ENCODE data around the gene OR8D4. TPM values are rescaled to one million over a fixed set of nuclear protein-coding genes. Genes with fewer than 3 reads are reported as not detected.
"Not testable (repeated sequence)": the region's sequence is repeated elsewhere in the genome, so short reads cannot be mapped to it uniquely, and the experiment has no call there.

Gene OR8D4
- polyA plus RNA-seq (ENCODE audit: insufficient read length), result 0.06 TPM

DNA sequence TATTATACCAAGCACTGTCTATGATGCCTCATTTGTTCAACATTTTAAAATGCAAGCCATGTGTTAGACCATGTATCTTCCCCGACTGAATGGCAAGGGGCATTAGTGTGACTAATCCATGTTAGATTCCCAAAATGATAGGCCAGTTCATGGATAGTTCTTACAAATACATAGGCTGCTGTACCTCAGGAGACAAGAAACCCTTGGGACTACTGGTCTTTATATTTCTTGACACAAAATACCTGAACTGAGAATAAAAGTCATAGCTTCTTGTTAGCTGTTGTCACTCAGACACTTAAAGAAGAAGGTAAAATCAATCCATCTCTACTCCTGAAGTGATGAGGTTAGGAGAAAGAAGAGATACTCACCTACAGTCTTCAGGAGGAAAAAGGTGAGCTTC, at the start of gene OR8D4:
Gene OR8D4, plus strand, starts transcription at position 301 of the 400 bp plus-strand sequence. CDS start 4,265 bp downstream, outside the sequence.
- DNase-seq (ENCODE audit: low read depth), result no peak

DNA sequence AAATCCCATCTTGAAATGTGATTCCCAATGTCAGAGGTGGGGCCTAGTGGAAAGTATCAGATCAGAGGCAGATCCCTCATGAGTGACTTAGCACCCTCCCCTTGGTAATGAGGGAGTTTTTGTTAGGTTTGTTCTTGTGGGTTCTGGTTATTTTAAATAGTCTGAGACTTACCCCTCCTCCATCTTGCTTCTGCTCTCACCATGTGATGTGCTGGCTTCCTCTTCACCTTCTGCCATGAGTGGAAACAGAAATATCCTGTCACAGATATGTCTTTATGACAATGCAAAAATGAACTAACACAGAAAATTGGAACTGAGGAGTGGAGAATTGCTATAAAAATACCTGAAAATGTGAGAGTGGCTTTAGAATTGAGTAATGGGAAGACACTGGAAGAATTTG, 49.6 kb upstream of the OR8D4 start:
- no peak for DNase-seq (ENCODE audit: low read depth)

DNA sequence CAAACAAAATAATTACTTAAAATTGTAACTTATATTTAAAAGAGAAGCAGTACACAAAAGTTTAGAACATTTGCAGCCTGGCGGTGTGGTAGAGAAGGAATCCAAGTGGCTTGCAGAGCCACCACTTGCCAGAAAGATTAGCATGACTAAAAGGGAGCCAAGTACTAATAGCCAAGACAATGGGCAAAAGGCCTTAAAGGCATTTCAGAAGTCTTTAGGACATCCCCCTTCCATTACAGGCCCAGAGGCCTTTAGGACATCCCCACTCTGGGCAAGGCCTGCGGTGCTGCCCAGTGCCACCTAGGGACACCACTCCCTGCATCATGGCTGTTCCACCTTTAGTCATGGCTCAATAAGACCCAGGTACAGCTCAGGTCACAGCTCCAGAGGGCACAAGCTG, 48.9 kb upstream of the OR8D4 start:
- DNase-seq (ENCODE audit: low read depth), result no peak

DNA sequence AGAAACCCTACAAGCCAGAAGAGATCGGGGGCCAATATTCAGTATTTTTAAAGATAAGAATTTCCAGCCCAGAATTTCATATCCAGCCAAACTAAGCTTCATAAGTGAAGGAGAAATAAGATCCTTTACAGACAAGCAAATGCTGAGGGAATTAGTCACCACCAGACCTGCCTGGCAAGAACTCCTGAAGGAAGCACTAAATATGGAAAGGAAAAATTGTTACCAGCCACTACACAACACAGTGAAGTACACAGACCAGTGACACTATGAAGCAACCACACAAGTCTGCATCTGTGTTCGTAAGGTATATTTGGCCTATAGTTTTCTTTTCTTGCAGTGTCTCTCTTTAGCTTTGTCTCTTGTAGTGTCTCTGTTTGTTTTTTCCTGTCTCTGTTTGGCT, 45.5 kb upstream of the OR8D4 start:
- no peak for DNase-seq (ENCODE audit: low read depth)

DNA sequence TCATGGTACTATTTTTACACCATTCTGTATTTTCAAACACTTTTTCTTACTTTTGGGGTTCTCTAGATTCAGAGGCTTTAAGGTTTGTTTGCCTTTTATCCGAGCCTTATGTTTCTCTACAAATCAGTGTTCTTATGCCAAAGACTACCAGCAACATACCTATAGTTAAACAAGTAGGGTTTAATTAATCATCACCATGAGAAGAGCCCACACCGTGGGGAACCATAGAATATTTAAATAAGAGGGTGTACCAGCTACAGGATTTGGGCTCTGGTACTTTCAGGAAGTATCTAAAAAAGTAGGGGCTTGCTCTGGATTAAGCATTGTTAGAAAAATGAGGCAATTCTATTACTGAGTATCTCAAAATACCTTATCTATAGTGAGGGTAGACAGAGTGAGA, 42.2 kb upstream of the OR8D4 start:
- no peak for DNase-seq (ENCODE audit: low read depth)

DNA sequence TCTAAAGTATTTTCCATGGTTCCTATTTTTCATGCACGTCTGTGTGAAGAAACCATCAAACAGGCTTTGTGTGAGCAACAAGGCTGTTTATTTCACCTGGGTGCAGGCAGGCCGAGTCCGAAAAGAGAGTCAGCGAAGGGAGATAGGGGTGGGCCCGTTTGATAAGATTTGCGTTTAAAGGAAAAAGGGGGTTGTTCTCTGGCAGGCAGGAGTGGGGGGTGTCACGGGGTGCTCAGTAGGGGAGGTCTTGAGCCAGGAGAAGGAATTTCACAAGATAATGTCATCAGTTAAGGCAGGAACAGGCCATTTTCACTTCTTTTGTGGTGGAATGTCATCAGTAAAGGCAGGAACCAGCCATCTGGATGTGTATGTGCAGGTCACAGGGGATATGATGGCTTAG, 36.7 kb upstream of the OR8D4 start:
- not testable (repeated sequence) for DNase-seq (ENCODE audit: low read depth)

DNA sequence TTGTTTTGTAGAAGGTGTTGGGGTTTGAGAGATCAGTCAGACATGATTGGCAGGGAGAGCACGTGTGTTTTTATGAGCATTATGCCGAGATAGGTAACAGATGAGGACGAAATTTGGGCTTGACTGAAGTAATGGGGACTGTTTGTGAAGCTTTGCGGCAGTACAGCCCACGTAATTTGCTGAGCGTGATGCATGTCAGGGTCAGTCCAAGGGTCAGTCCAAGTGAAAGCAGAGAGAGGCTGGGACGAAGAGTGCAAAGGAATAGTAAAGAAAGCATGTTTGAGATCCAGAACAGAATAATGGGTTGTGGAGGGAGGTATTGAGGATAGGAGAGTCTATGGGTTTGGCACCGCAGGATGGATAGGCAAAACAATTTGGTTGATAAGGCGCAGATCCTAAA, 34.2 kb upstream of the OR8D4 start:
- not testable (repeated sequence) for DNase-seq (ENCODE audit: low read depth)

DNA sequence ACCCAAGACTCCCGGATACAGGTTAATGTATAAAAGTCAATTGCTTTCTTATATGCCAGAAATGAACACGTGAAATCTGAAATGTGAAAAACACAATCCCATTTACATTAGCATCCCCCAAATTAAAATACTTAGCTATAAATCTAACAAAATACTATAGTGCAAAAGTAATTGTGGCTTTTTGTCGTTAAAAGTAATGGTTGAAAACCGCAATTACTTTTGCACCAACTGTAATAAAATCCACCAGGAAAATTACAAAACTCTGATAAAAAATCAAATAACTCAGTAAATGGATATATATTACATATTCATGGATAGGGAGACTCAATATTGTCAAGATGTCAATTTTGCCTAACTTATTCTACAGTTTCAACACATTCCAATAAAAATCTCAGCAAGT, 21.1 kb upstream of the OR8D4 start:
- no peak for DNase-seq (ENCODE audit: low read depth)

DNA sequence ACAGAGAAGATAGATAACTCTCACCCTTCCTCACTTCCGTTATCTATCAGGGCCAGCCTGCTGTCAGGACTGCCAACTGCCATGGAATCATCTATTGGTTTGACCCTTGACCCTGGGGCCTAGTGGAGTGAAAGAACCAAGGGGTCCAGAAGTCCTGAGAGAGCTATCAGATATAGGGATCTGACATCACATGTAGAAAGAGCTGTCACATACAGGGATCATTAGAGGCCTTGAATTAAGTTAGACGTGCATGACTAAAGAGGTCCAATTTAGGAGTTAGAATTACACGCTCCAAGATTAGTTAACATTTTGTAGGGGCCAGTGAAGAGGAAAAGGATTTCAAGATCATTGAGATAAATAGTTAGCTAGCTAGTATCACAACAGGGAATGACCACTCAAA, 16.4 kb upstream of the OR8D4 start, which contains the start of gene TMEM225:
Gene TMEM225, minus strand, starts transcription at position 101 of the 400 bp plus-strand sequence. CDS start 245 bp downstream, outside the sequence.
- DNase-seq (ENCODE audit: low read depth), result no peak

DNA sequence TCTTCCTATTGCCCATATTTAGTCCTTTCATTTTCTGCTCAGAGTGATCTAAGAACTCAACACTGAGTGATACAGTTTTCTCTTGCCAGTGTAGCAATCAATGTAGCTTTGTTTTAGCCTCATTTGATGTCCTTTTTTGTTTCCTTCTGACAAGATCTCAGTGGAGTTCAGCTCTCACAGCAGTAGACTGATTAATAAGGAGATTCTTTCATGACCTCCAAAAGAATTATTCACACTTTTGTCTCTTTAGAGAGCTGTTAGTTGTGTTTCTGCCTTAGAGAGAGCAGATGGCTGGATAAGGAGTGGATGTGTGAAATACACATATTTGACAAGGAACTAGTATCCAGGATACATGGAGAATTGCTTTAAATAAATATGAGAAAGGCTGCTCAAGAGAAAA, 9.9 kb upstream of the OR8D4 start:
- DNase-seq (ENCODE audit: low read depth), result no peak

DNA sequence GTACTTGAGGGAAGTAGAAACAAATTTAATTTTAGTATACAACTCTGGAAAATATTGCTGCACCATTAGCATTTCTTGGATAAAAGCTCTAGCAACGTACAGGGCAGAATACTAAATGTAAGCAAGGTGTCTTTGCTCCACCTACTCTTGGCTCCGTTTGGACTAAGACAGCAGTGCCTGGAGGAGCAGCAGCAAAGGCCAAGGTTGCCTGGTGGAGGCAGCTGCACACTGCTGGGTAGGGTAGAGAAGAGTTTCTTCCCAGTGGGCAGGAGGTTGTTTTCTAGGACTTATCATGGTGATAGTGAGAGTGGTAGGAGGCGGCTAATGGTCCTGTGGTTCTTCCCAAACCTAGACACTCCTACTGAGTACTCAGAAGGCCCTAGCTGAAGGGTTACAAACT, 2.2 kb upstream of the OR8D4 start:
- no peak for DNase-seq (ENCODE audit: low read depth)

DNA sequence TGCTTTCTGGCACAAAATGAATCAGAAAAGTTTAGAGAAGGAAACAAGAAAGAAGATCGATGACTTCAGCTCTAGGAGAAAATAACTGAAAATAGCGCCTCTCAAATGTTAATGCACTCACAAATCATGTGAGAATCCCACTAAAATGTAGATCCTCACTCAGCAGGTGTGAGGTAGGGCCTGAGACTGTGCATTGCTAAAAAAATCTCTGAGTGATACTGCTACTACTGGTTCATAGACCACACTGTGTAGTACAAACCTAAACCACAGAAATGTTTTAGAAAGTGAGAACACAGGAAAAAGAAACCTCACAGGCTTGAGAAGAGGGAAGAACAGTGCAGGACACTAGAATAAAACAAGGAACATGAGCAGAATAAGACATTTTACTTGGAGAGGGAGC, 2.0 kb downstream of the OR8D4 start:
- DNase-seq (ENCODE audit: low read depth), result no peak

DNA sequence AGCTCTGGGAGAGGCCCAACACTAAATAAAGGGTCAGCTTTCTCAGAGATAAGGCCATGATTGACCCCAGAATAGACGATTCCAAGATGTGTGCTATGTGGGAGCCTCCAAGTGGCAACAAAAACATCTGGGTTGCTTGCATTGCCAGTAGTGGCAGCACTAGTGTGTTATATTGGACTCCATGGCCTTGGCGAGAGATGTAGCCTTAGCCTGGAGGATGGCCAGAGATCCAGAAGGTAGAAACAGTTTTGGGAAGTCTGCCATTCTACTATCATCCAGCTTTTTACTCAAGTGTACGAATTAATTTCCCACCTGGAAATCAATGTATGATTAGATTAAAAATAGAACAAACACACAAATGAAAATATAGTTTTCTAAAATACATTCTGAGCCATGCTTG, 3.0 kb downstream of the OR8D4 start:
- no peak for DNase-seq (ENCODE audit: low read depth)

DNA sequence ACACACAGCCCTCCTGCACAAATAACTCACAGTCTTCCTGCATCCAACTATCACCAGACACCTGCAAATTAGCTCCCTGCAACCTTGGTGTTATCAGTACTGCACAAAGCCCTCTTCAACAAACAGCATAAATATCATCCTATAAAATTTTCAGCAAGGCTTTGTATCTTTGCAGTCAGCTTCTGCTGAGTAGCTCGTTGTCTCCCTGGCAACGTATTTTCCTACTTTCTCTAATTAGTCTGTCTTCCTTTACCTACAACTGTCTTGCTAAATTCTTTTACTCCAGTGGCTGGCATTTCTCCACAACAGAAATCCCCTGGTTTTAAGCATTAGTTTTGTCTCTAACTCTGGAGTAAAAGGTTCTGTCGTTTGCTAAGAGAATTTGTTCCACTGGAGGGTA, 3.9 kb downstream of the OR8D4 start:
- DNase-seq (ENCODE audit: low read depth), result no peak

DNA sequence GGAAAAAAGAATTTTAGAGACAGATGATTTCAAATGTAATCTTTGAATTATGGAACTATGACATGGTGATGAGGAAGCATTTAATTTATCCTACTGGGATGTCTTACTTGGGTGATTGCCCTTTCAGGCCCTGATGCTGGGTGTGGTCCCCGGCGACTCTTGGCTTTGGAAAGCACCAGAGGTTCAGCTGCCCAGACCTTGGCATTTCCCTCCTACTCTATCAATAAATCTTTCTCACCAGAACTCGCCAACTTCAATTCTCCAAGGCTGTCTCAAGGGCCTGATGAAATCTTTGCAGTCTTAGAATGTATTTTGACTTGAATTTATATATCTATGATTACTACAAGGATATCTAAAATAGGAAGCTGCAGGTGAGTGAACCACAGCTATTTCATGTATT, 19.0 kb downstream of the OR8D4 start:
- no peak for DNase-seq (ENCODE audit: low read depth)

DNA sequence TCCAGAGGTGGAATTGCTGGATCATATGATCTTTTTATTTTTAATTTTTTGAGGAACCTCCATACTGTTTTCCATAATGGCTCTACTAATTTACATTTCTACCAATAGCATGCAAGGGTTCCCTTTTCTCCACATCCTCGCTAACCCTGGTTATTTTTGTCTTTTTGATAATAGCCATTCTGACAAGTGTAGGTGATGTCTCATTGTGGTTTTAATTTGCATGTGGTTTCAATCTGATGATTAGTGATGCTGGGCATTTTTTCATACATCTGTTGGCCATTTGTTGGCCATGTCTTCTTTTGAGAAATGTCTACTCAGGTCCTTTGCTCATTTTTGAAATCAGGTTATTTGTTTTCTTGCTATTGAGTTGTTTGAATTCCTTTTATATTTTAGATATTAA, 22.1 kb downstream of the OR8D4 start:
- no peak for DNase-seq (ENCODE audit: low read depth)

DNA sequence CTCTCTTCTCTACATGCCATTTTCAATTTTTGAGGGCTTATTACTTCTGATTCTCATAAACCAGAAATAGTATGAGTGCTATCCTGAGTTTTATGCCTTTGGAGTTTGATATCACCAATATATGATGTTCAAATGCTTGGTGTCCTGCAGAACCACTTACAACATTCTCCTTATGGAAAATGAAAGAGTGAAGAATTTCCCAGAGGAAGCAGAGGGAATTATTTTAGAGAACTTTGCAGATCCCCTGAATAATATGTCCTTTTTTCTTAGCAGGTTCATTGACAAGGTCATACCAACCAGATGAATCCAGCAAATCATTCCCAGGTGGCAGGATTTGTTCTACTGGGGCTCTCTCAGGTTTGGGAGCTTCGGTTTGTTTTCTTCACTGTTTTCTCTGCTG, 37.4 kb downstream of the OR8D4 start, which contains the start of gene OR4D5:
Gene OR4D5, plus strand, starts transcription at position 301 of the 400 bp plus-strand sequence. Its CDS starts 0 bp downstream, at position 301.
- DNase-seq (ENCODE audit: low read depth), result no peak

DNA sequence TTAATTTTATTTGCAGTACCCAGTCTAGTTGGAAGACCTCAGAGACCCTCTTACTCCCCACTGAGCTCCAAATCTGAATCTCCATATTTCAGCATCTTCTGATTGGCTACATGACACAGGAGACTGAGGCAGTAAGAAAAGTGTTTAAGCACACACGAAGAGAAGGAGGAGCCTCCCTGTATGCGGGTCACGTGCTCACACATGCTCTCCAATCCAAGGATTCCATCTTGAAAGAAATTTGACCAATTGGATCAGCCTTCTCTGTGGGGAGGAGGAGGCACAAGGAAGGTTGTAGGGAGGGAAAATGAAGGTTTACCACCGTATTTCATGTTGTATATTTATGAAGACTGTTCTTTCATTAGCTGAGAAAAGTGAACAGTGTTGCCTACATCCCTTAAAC, 40.4 kb downstream of the OR8D4 start:
- no peak for DNase-seq (ENCODE audit: low read depth)

DNA sequence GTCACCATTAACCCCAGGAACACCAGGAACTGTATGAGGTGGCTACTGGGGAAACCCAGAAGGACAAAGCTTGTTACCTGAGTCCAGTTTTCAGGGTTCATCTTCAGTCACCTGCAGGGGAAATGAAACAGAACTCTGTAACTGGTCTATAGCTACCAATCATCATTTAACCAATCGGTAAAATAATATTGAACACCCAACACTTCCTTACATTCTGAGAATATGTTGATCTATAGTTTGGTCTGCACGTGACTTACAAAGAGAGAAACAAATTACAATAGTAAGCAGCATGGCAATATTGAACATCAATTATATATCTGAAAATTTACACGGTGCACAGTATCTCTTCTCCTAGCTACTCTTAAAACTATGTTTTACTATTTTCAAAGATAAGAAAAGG, 41.8 kb downstream of the OR8D4 start, which contains the start of gene OR6T1:
Gene OR6T1, minus strand, starts transcription at position 101 of the 400 bp plus-strand sequence. Its CDS starts 0 bp downstream, at position 101.
- no peak for DNase-seq (ENCODE audit: low read depth)

DNA sequence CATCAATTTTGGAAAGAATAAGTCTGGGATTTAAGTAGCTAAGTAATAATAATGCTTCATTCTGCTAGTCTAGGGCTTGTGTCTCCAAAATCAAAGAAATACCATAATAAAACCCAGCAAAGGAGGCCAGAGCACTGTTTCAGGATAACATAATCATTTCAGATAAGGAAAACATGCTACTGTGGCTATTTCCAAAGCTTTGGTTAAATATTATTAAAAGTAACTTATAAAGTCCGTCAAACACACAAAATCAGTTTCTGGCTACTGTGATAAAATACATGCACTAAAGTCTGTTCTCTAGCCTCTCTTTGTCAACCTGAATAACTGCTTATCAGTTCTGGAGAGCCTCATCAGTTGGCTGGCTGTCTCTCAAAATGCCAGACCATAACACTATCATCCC, 43.2 kb downstream of the OR8D4 start:
- DNase-seq (ENCODE audit: low read depth), result no peak

DNA sequence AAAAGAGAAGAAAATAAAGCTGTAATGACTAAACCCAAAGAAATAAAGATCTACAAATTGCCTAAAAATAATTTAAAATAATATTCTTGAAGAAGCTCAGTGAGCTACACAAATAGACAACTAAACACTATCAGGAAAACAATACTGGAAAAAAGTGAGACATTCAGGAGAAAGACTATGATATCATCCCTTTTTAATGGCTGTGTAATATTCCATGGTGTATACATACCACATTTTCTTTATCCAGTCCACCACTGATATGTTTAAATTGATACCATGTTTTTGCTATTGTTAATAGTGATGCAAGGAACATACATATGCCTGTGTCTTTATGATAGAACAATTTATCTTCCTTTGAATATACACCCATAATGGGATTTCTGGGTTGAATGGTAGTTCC, 54.8 kb downstream of the OR8D4 start:
- DNase-seq (ENCODE audit: low read depth), result no peak
